HG03060 (cell line): ENCODE data around the gene RIPK4.

Experiments used
- ATAC-seq: cut with Tn5 transposase; IDR thresholded peaks from one replicate; pipeline ENCODE4 v1.9.1; 2021; ENCODE audit warnings: low read depth, moderate number of reproducible peaks; ENCODE audit not compliant: unreplicated experiment

Gene RIPK4

GRCh38 chr21:41770901-41771624 is 4.2 kb upstream of the RIPK4 start:
- ATAC-seq: no peak

GRCh38 chr21:41769933-41770332 is 3.1 kb upstream of the RIPK4 start:
- no peak for ATAC-seq

GRCh38 chr21:41769521-41769920 is 2.7 kb upstream of the RIPK4 start:
- no peak for ATAC-seq

DNA sequence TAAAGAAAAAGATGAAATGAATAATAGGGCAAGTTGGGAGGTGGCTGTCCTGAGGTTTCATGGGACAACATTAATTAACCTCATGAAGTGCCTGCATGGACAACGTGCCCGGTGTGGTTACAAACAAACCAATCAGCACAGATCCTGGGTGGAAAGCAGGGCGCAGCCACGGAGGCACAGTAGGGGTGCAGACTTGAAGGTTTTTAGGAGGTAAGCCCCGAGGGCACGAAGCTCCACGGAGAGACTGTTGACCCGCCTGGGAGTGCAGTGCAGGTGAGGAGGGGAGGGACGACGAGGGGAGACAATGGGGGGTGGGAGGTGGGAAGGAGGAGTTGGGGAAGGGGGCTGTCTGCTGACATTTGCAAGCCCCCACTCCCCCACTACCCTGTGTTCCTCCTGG is 2.3 kb upstream of the RIPK4 start:
- no peak for ATAC-seq

DNA sequence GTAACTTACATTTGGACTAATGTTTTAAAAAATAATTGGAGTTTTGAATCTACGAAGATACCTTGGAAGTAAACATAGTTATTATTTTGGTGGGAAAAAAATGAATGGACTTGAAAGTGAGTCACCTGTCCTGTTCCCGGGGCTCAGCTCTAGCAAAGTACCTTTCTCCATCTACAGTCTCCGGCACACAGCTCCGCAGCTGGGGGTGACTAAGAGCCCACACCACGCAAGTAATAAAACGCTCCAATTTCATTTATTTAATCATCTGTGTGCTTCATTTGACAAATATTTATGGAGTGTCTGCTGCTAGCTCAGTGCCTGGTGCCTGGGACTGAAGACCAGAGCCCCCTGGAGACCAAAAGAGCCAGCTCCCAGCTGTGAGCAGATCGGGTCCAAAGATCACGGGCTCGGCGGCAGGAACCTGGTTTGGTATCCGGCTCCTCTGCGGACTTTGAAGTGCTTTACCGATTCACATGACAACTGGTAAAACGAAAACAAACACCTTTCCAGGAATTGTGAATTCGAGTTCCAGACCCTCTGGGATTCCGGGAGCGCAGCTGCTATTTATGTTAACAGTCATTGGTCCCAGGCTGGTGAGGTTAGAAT is 1.7 kb upstream of the RIPK4 start:
- no peak for ATAC-seq

DNA sequence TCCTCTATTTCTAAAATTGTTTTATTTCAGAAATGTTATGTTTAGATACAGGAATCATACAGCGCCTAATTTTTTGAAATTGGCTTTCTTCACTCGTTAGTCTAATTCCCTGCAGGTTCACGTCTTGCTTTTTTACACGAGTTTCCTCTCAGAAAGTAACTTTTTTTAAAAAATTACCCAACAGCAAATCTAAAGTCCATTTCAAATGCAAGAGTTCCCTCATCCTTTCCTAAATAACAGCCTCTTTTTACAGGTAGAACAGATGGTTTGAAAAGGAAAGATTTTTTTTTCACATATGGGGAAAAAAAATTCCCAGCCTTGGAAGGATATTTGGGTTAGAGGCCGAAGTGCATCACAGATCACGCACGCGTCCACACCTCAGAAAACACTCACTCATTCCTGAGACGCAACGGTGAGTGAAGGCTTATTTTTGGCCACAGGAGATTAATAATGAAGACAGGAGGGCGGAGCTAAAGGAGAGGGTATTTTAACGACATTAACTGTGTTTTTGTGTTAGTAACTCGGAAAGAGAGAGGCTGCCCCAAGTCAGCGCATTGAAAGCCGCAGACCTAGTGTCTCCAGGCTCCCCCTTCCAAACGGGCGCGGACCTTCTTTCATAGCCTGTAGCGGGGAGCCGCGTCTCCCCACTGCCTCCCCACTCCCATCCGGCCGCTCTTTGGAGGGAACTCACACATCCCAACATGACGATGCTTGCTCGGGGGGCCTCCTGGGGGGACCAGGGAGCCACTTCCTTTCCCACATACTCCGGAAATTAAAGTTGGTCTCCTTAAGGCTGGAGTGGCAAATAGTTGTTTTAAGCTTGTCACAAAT is 969 bp upstream of the RIPK4 start:
- no peak for ATAC-seq

GRCh38 chr21:41765973-41766882 is 624 bp downstream of the RIPK4 start:
- no peak for ATAC-seq

- no peak for ATAC-seq
Measured at GRCh38 chr21:41765420-41765821, 1.4 kb downstream of the RIPK4 start.

DNA sequence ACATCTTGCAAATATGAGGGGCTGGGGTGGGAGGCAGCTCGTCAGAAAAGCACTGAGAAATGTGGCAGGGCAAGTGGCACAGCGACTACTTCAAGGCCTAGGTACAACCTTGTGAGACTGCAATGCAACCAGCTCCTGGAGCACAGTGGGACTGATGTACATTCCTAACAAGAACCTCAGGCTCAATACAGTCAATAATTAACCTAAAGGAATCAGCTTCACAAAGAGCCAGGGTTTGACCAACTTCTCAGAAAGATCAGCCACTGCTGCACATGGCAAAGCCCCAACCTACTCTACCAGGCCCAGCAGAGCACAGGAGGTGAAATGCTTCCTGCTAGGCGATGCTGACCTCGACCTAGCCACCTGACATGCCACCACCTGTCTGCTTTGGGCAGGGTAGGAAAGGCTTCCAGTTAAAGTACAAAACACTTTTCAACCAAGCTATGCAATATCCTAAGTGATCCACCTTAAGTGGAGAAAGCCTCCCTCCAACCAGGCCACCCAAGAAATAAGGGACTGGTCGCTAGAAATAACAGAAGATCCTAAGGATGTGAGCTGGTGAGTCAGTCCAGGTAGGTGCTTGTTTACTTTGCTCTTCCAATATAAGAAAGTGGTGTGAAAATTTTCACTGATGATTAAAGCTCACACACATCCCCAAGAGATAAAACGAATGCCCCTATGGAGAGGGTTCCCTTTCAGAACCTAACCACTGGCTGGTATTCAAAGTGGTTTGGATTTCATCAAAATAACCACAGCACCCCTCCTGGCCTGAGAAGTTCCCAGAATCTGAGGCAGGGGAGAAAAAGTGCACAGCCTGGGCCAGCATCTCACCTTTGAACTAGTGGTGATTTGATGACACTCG is 2.1 kb downstream of the RIPK4 start:
- ATAC-seq: no peak

DNA sequence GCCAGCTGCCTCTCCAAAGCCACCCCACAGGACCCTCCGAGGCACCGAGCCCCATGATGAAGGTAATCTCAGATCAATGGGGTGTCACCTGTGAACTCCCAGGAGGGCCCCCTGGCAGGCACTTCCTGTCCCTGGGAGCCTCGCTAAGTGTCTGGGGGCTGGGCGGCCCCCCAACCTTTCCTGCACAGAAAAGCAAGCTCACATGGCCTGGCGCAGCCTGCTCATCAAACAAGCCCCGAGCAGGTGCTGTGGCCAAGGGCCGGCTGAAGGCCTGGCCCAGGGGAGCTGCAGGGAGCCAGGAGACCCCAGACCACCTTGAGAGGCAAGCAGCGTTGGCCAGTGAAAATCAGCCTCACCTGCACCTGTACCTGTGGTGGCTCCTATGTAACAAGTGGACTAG is 2.9 kb downstream of the RIPK4 start:
- no peak for ATAC-seq

- no peak for ATAC-seq
Measured at GRCh38 chr21:41763398-41763931, 3.4 kb downstream of the RIPK4 start.

DNA sequence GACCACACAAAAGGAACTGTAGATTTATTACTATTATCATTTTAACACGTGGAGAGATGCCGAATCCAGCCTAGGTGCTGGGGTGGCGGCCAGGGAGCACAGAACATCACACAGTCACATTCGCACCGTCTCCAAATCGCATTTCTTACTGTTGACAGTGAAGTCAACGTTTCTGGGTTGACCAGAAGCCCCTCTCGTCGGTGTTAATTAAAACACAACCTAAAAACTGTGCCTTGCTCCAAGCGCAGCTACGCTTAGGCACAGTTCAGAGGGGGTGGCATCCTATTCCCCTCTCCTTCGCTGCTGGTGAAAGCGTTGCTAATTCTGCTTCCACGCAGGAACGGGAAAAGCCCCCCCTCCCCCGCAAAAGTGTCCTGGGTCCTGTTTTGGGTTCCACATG is 4.1 kb downstream of the RIPK4 start:
- ATAC-seq: no peak

GRCh38 chr21:41761934-41762635 is 4.8 kb downstream of the RIPK4 start:
- ATAC-seq: no peak

DNA sequence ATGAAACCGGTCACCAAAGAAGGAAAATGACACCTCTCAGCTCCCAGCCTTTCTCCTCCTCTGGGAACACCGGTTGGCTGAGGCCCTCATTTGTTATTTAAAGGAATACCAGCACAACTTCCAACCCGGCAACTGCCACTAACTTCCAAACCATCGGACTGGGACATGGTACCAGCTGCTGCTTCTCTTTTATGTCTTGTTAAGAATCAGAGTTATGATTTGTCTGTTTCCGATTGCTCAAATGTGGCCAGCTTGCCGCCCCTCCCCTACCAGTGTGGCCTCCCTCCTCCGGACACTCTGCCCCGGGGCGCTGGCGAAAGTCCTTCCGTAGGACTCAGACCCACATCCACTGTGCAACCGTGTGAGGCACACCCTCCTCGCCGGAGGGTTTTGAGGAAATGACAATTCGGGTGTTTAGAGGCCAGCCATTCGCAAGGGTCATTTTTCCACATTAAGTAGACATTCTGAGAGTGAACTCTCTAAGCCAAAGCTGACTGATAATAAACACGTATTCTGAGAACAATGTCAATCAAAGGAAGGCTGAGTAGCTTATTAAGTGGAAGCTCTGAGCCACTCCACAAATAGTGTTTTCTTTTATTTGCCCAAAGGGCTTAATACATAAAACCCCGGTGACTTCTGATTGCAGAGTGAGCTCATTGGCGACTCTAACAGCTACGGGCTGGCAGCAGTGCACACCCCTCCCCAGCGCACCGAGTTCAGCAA is 5.5 kb downstream of the RIPK4 start:
- no peak for ATAC-seq

DNA sequence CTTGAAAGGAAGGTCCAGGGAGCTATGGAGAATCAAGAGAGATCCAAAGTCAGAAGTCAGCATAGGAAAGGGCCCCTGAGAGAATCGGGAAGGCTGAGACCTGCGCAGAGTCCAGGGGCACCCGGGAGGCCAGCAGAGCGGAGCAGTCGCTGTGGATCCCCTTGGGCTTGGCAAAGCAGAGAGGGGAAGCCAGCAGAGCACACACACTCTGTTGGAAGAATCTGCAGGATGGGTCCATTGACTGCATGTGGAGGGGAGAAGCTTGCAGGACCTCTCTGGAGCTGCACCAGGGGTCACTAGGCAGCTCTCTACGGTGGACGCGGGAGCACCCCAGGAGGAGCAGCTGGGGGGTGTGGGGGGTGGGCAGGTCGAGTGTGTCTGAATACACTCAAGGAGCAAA is 6.4 kb downstream of the RIPK4 start:
- no peak for ATAC-seq

DNA sequence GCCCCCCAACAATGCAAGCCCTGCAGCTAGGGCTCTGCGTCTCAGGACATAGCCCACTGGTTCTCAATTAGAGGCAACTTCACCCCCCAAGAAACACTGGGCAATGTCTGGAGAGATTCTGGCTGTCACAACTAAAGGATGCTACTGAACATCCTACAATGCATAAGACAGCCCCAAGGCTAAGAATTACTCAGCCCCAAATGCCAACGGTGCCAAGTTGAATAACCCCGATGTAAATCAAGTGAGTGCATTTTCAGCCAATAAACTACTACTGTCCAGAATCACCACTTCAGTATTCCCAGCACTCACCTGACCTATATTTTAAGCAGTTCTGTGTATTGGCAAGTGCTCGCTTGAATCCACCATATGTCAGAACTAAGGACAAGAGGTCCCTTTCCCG is 6.9 kb downstream of the RIPK4 start:
- no peak for ATAC-seq

- no peak for ATAC-seq
Measured at GRCh38 chr21:41759214-41759840, 7.5 kb downstream of the RIPK4 start.

- ATAC-seq: no peak
Measured at GRCh38 chr21:41758550-41758949, 8.3 kb downstream of the RIPK4 start.
